Testis (tissue), 3 donors: ENCODE data around the gene MS4A18. TPM values are rescaled to one million over a fixed set of nuclear protein-coding genes. Genes with fewer than 3 reads are reported as not detected.

Experiments used
- DNase-seq: peaks from one replicate; pipeline ENCODE4 v3.0.0-alpha.2; 2019
- H3K27ac ChIP-seq, 2 donors: fragments of 200-600 bp; sonication (generic); one replicate each; pipeline ENCODE4 v1.5.1; 2019
- H3K27me3 ChIP-seq: fragments of 200-600 bp; sonication (generic); one replicate; pipeline ENCODE4 v1.5.1; 2019
- H3K36me3 ChIP-seq: fragments of 200-600 bp; sonication (generic); one replicate; pipeline ENCODE4 v1.5.1; 2017; ENCODE audit warnings: low read depth; ENCODE audit errors: missing control alignments
- H3K4me1 ChIP-seq: fragments of 200-600 bp; sonication (generic); one replicate; pipeline ENCODE4 v1.5.1; 2019
- H3K4me3 ChIP-seq, 2 donors: fragments of 200-600 bp; sonication (generic); one replicate each; pipeline ENCODE4 v1.5.1; 2017 to 2019
- H3K9me3 ChIP-seq: fragments of 200-600 bp; sonication (generic); one replicate; pipeline ENCODE4 v1.5.1; 2017
- CTCF ChIP-seq, 3 experiments: fragments of 450-650 bp in 2 of 3; fragments of 200-600 bp in 1 of 3; sonication (generic) in 1 of 3; IDR thresholded peaks; one replicate each; pipeline ENCODE4 v1.5.1; 2016 to 2019; ENCODE audit warnings: antibody characterized with exemption in 3 of 3, mild to moderate bottlenecking in 2 of 3, moderate library complexity in 1 of 3
- POLR2A ChIP-seq: fragments of 450-650 bp; IDR thresholded peaks from one replicate; pipeline ENCODE4 v1.6.1; 2017; ENCODE audit warnings: antibody characterized with exemption, mild to moderate bottlenecking, moderate library complexity
- WGBS, 2 donors: methylation state at CpG; one replicate each; pipeline ENCODE4 v1.1.5; 2018; 5-methylcytosine and 5-hydroxymethylcytosine counted together
- intact Hi-C: fragments of 100-400 bp; cut with DNase I; formaldehyde crosslinking; loops from one replicate; pipeline ENCODE4 v1.15.1; 2023; ENCODE audit warnings: low total_unique reads
- polyA plus RNA-seq: library from polyadenylated mRNA; stranded (reverse); fragments of 350-450 nt; fragmentation: Illumina TruSeq; extraction: RNeasy Lipid Tissue Mini Kit (QIAGEN cat#74804); gene quantifications from one replicate; pipeline ENCODE4 v1.2.3, GENCODE V29; 2014; ENCODE audit warnings: low read depth, low replicate concordance; ENCODE audit not compliant: insufficient read depth
- total RNA-seq, 2 donors: library from RNA; depleted of rRNA; stranded (reverse); fragments of >200 nt; gene quantifications; one replicate each; pipeline ENCODE4 v1.2.3, GENCODE V29; 2016

MS4A18 gene
- total and polyA plus RNA-seq, 3 donors from 2014 or later = 0.50 to 0.96 TPM; not detected in 1

- no peak for TF ChIP-seq CTCF (IDR thresholded peaks at IDR 0.05)
- no peak for TF ChIP-seq POLR2A
- H3K27ac ChIP-seq = no peak overlapping the region
- no peaks in the 10 kb centered on the region for H3K36me3 ChIP-seq
- intact Hi-C loops = no loop called here
- 88 to 93% methylated on average over 4 to 8 of the region's 8 CpGs for WGBS, 2 donors
- no peaks in the 10 kb centered on the region for H3K9me3 ChIP-seq
- no peak overlapping the region for H3K4me3 ChIP-seq
- H3K4me1 ChIP-seq = peaks cover 5% of the 10 kb centered on the region
- no peaks in the 10 kb centered on the region for H3K27me3 ChIP-seq
- DNase-seq = no peak
Observed at GRCh38 chr11:60768202-60768601, 43.7 kb downstream of the MS4A18 start.

GRCh38 chr11:60769273-60769672 lies 44.8 kb downstream of the MS4A18 start:
- Histone ChIP-seq H3K4me3 (no peak overlapping the region), H3K4me1 (peaks cover 5% of the 10 kb centered on the region), H3K9me3 (no peaks in the 10 kb centered on the region), H3K27ac (no peak overlapping the region), H3K36me3 (no peaks in the 10 kb centered on the region), H3K27me3 (no peaks in the 10 kb centered on the region)
- no peak for DNase-seq
- intact Hi-C loops = no loop called here
- 71 to 74% methylated on average over 4 of the region's 4 CpGs for WGBS, 2 donors
- TF ChIP-seq POLR2A (no peak), CTCF (IDR thresholded peaks at IDR 0.05) (no peak)

- Histone ChIP-seq H3K9me3 (no peaks in the 10 kb centered on the region), H3K4me1 (peaks cover 5% of the 10 kb centered on the region), H3K27ac (no peak overlapping the region), H3K27me3 (no peaks in the 10 kb centered on the region), H3K4me3 (no peak overlapping the region), H3K36me3 (no peaks in the 10 kb centered on the region)
- TF ChIP-seq POLR2A = no peak
- no peak for TF ChIP-seq CTCF (IDR thresholded peaks at IDR 0.05)
- no peak for DNase-seq
- 84 to 95% methylated on average over 4 to 11 of the region's 11 CpGs for WGBS, 2 donors
- intact Hi-C loops = no loop called here
Observed at GRCh38 chr11:60769811-60770210, 45.3 kb downstream of the MS4A18 start.

- intact Hi-C loops = no loop called here
- no peaks in the 10 kb centered on the region for H3K36me3 ChIP-seq
- H3K27ac ChIP-seq = no peak overlapping the region
- no peak overlapping the region for H3K4me3 ChIP-seq
- H3K27me3 ChIP-seq = no peaks in the 10 kb centered on the region
- WGBS, 2 donors = 98 to 100% methylated on average over 4 of the region's 4 CpGs
- TF ChIP-seq POLR2A (no peak), CTCF (IDR thresholded peaks at IDR 0.05) (no peak)
- no peaks in the 10 kb centered on the region for H3K9me3 ChIP-seq
- H3K4me1 ChIP-seq = peaks cover 12% of the 10 kb centered on the region
- no peak for DNase-seq
Observed at GRCh38 chr11:60771146-60771545, 46.6 kb downstream of the MS4A18 start.

DNA sequence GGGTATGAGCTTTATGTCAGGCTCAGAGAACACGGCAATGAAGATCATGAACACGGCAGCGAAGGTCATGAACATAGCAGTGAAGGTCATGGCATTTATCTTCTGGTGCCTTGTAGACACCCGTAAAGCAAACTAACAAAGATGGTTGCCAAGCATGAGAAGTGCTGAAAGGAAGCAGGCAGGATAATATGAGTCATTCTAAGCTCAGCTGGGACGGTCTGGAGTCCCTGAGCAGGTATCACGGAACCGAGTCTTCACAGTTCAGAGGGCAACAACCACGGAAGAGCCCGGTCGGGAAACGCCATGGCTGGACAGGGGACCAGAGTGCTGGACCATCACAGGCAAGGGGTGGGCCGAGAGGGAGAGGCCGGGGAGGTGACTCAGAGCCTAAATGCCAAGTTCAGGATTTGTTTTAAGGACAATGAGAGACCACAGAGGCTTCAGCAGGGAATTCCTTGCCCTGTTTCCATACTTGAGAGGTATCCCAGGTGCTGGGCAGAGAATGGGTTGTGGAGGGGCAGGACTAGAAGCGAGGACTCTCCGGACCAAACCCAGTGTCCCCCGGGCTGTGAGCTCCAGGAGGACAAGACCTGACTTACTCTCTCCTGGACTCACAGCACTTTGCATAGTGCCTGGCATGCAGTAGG lies 47.5 kb downstream of the MS4A18 start:
- 85 to 92% methylated on average over 13 to 16 of the region's 16 CpGs for WGBS, 2 donors
- Histone ChIP-seq H3K27ac (no peak overlapping the region), H3K27me3 (no peaks in the 10 kb centered on the region), H3K4me1 (peaks cover 12% of the 10 kb centered on the region), H3K36me3 (no peaks in the 10 kb centered on the region), H3K4me3 (no peak overlapping the region), H3K9me3 (no peaks in the 10 kb centered on the region)
- no peak for TF ChIP-seq POLR2A
- no peak for TF ChIP-seq CTCF (IDR thresholded peaks at IDR 0.05)
- intact Hi-C loops = no loop called here
- DNase-seq = no peak
